Activated B cell treated with CpG ODN at 0.5 μM for 24 hours (primary cell): ENCODE data around the gene ACE. TPM values are rescaled to one million over a fixed set of nuclear protein-coding genes. Genes with fewer than 3 reads are reported as not detected.

Experiments used
- ATAC-seq: fragments of 200-7000 bp; cut with Tn5 transposase; one replicate; pipeline ENCODE4 v1.10.0; 2021; ENCODE audit warnings: low read depth, mild to moderate bottlenecking, moderate library complexity
- CTCF ChIA-PET: fragments of 350-600 bp; sonication (Branson Sonifier 250); formaldehyde crosslinking; loops from one replicate; lab custom pipeline; 2021; ENCODE audit warnings: antibody characterized with exemption; lab: Charles Lee
- POLR2A ChIA-PET: fragments of 350-600 bp; sonication (Branson Sonifier 250); formaldehyde crosslinking; loops from one replicate; lab custom pipeline; 2021; ENCODE audit warnings: antibody characterized with exemption; lab: Charles Lee
- DNase-seq: peaks from one replicate; pipeline ENCODE4 v3.0.0; 2022
- H3K27ac Mint-ChIP-seq: one replicate; pipeline ENCODE4 v1.8.0; 2020; ENCODE audit warnings: mixed read lengths
- H3K27me3 Mint-ChIP-seq: one replicate; pipeline ENCODE4 v1.8.0; 2021; ENCODE audit warnings: mixed read lengths
- H3K36me3 Mint-ChIP-seq: one replicate; pipeline ENCODE4 v1.8.0; 2021; ENCODE audit warnings: low read depth, mixed read lengths
- H3K4me1 Mint-ChIP-seq: one replicate; pipeline ENCODE4 v1.8.0; 2021; ENCODE audit warnings: mixed read lengths
- H3K4me3 Mint-ChIP-seq: one replicate; pipeline ENCODE4 v1.8.0; 2020; ENCODE audit warnings: mild to moderate bottlenecking, mixed read lengths
- H3K9me3 Mint-ChIP-seq: one replicate; pipeline ENCODE4 v1.8.0; 2020; ENCODE audit warnings: mixed read lengths
- intact Hi-C: fragments of 100-400 bp; cut with micrococcal nuclease; formaldehyde crosslinking; loops from one replicate; pipeline ENCODE4 v1.15.1; 2024
- total RNA-seq: library from RNA; stranded (reverse); gene quantifications from 2 replicates; pipeline ENCODE4 v1.2.3, GENCODE V29; 2022
- TF ChIP-seq, protein P1 (sequence below): fragments of 200-600 bp; IDR thresholded peaks from one replicate; pipeline ENCODE4 v1.8.0; 2022; ENCODE audit warnings: antibody characterized with exemption, mild to moderate bottlenecking

ACE gene
- total RNA-seq, 1 donor from 2014 or later: 3.2 TPM

DNA sequence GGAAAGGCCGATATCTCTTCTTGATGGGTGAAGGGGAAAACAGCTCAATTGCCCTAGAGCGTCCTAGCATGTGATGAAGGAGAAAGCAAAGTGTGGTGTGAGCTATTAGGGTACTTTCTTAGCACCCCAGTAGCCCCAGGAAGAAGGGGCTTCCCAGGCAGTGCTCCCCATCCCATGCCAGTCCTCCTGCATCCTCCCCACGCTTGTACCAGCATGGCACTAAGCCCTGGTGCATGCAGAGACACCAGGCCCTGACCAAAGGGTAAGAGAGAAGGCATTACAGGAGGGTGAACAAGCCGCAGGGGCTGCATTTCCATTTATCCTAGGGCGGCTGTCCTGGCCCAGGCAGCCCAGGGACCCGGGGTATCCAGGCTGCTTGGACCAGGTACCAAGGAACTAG is 33.8 kb upstream of the ACE start:
- ChIA-PET POLR2A (no interaction called here), CTCF (interaction anchor here (1.0 to 3.7 kb wide), 4 partner anchors 18 to 169 kb away, joined by 3 to 26 read pairs (median 4); no protein-coding TSS in a partner anchor)
- Mint-ChIP-seq H3K36me3 (no peaks in the 10 kb centered on the region), H3K27ac (no peak overlapping the region), H3K4me1 (peaks cover 27% of the 10 kb centered on the region), H3K27me3 (no peaks in the 10 kb centered on the region), H3K9me3 (no peaks in the 10 kb centered on the region), H3K4me3 (no peak overlapping the region)
- no peak for DNase-seq
- TF ChIP-seq, protein P1, sequence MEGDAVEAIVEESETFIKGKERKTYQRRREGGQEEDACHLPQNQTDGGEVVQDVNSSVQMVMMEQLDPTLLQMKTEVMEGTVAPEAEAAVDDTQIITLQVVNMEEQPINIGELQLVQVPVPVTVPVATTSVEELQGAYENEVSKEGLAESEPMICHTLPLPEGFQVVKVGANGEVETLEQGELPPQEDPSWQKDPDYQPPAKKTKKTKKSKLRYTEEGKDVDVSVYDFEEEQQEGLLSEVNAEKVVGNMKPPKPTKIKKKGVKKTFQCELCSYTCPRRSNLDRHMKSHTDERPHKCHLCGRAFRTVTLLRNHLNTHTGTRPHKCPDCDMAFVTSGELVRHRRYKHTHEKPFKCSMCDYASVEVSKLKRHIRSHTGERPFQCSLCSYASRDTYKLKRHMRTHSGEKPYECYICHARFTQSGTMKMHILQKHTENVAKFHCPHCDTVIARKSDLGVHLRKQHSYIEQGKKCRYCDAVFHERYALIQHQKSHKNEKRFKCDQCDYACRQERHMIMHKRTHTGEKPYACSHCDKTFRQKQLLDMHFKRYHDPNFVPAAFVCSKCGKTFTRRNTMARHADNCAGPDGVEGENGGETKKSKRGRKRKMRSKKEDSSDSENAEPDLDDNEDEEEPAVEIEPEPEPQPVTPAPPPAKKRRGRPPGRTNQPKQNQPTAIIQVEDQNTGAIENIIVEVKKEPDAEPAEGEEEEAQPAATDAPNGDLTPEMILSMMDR: no peak
- ATAC-seq: no peak
- intact Hi-C loops: loop anchor here (10.0 kb wide), 1 partner anchor 1012 kb away; no protein-coding TSS in a partner anchor

DNA sequence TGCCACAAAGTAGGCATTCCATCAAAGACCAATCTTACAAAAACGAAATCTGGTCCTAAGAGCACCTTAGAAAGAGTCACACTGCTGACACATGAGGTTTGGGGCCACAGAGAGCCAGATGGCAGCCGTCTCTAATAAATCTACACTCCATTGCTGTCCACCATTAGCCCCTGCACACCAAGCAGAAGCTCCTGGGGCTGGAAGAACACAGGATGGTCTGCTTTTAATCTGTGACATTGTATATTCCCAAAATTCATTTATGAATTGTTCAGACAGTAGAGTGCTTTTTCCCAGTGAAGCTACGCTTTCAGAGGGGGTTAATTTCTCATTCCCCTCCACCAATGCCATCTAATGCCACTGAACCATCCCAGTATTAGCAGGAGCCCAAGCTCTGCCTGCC is 32.4 kb upstream of the ACE start:
- H3K9me3 Mint-ChIP-seq: no peaks in the 10 kb centered on the region
- peaks cover 27% of the 10 kb centered on the region for H3K4me1 Mint-ChIP-seq
- no peak overlapping the region for H3K27ac Mint-ChIP-seq
- H3K27me3 Mint-ChIP-seq: no peaks in the 10 kb centered on the region
- TF ChIP-seq, protein P1: no peak
- no peak overlapping the region for H3K4me3 Mint-ChIP-seq
- ChIA-PET CTCF (interaction anchor here (1.8 to 3.7 kb wide), 2 partner anchors 18 to 35 kb away, joined by 8 to 26 read pairs; no protein-coding TSS in a partner anchor), POLR2A (interaction anchor here (1.3 to 4.2 kb wide), 3 partner anchors 9 to 177 kb away, joined by 9 to 17 read pairs (median 17); partner anchors contain the start of gene MAP3K3)
- ATAC-seq: no peak
- intact Hi-C loops: loop anchor here (10.0 kb wide), 1 partner anchor 1010 kb away; no protein-coding TSS in a partner anchor
- DNase-seq: no peak
- no peaks in the 10 kb centered on the region for H3K36me3 Mint-ChIP-seq

DNA sequence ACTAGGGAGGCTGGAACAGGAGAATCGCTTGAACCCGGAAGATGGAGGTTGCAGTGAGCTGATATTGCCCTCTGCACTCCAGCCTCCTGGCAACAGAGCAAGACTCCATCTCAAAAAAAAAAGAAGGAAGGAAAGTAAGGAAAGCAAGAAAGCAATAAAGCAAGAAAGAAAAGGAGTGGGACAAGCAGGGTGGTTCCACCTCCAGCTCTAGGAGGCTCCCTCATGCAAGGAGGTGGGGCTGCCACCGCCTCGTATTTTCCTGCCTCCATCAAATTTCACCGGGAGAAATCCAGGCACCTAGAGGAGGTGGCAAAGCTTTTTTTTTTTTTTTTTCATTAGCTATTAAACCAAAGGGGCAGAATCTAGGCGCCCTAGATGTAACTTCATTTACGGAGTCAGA is 31.8 kb upstream of the ACE start:
- peak overlapping the region; percentile 73 for H3K4me3 Mint-ChIP-seq
- peak overlapping the region; percentile 72 for H3K27ac Mint-ChIP-seq
- POLR2A ChIA-PET: interaction anchor here (0.7 to 4.2 kb wide), 9 partner anchors 10 to 328 kb away, joined by 3 to 18 read pairs (median 9); partner anchors contain the start of genes CCDC47, DCAF7 and MAP3K3
- H3K36me3 Mint-ChIP-seq: no peaks in the 10 kb centered on the region
- DNase-seq (no peak), ATAC-seq (no peak)
- peaks cover 21% of the 10 kb centered on the region for H3K4me1 Mint-ChIP-seq
- H3K9me3 Mint-ChIP-seq: no peaks in the 10 kb centered on the region
- no peaks in the 10 kb centered on the region for H3K27me3 Mint-ChIP-seq
- CTCF ChIA-PET: interaction anchor here (0.6 to 3.7 kb wide), 4 partner anchors 19 to 220 kb away, joined by 3 to 26 read pairs (median 6); no protein-coding TSS in a partner anchor
- intact Hi-C loops: loop anchor here (5.0 to 10.0 kb wide), 3 partner anchors 177 to 1010 kb away; partner anchors contain the start of genes CCDC47, DDX42 and MAP3K3
- TF ChIP-seq, protein P1: no peak

DNA sequence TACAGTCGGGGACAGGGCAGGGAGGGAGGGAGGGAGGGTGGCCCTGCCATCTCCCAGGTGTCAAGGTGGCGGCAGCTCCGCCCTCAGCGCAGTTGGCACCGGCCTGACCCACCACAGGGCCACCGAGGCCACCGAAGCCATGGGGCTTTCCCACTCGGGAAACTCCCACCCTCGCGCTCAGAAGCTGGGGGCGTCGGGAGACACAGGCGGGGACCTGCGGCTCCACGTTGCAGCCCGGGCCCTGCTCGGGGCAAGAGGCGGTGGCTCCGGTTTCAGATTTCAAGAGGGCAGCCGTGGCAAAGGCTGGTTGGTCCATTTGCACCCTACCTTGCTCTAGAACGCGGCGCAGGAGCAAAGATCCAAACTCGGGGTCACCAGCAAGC is 31.3 kb upstream of the ACE start:
- peak; percentile 40 for ATAC-seq
- TF ChIP-seq, protein P1: no peak
- no peaks in the 10 kb centered on the region for H3K9me3 Mint-ChIP-seq

More for the DNA sequence above, 31.3 kb upstream of the ACE start:
- peak; percentile 56 for DNase-seq
- Mint-ChIP-seq H3K4me3 (peak overlapping the region; percentile 73), H3K27ac (peak overlapping the region; percentile 76), H3K36me3 (no peaks in the 10 kb centered on the region), H3K4me1 (peaks cover 17% of the 10 kb centered on the region), H3K27me3 (no peaks in the 10 kb centered on the region)
- intact Hi-C loops: loop anchor here (5.0 to 10.0 kb wide), 3 partner anchors 177 to 1009 kb away; partner anchors contain the start of genes CCDC47, DDX42 and MAP3K3
- ChIA-PET CTCF (interaction anchor here (0.9 to 3.7 kb wide), 3 partner anchors 20 to 166 kb away, joined by 3 to 26 read pairs (median 8); no protein-coding TSS in a partner anchor), POLR2A (interaction anchor here (0.7 to 4.2 kb wide), 10 partner anchors 9 to 328 kb away, joined by 3 to 18 read pairs (median 7); partner anchors contain the start of genes CCDC47, DCAF7 and MAP3K3)
